ENCODE measurements around the gene IPO11.

IPO11 gene

GRCh38 chr5:62412549-62413329, at the start of gene IPO11:
IPO11 (plus strand) TSS chr5:62412763; CDS start chr5:62437280, 24,517 bp downstream.
- DNase-seq (ENCODE audit: low spot score), result peak; percentile 97

- no peak for DNase-seq (ENCODE audit: low spot score)
Observed at GRCh38 chr5:62369039-62369438, 43.5 kb upstream of the IPO11 start.

- no peak for DNase-seq (ENCODE audit: low spot score)
Observed at GRCh38 chr5:62371409-62371808, 41.2 kb upstream of the IPO11 start.

- no peak for DNase-seq (ENCODE audit: low spot score)
Observed at GRCh38 chr5:62372600-62372999, 40.0 kb upstream of the IPO11 start.

- no peak for DNase-seq (ENCODE audit: low spot score)
Observed at GRCh38 chr5:62373382-62373781, 39.2 kb upstream of the IPO11 start.

GRCh38 chr5:62374090-62374489, 38.5 kb upstream of the IPO11 start:
- no peak for DNase-seq (ENCODE audit: low spot score)

GRCh38 chr5:62375627-62376026, 36.9 kb upstream of the IPO11 start:
- no peak for DNase-seq (ENCODE audit: low spot score)

GRCh38 chr5:62376064-62376463, 36.5 kb upstream of the IPO11 start:
- no peak for DNase-seq (ENCODE audit: low spot score)

- DNase-seq (ENCODE audit: low spot score), result no peak
Observed at GRCh38 chr5:62385131-62385530, 27.4 kb upstream of the IPO11 start.

GRCh38 chr5:62385816-62386400, 26.7 kb upstream of the IPO11 start:
- DNase-seq (ENCODE audit: low spot score), result no peak

- DNase-seq (ENCODE audit: low spot score), result no peak
Observed at GRCh38 chr5:62386824-62387223, 25.7 kb upstream of the IPO11 start.

GRCh38 chr5:62395210-62395950, 17.2 kb upstream of the IPO11 start:
- no peak for DNase-seq (ENCODE audit: low spot score)

GRCh38 chr5:62403411-62404250, 8.9 kb upstream of the IPO11 start, which contains the start of gene DIMT1:
DIMT1 (minus strand) TSS chr5:62403905; CDS start chr5:62403772, 133 bp downstream.
- DNase-seq (ENCODE audit: low spot score), result peak; percentile 95

- DNase-seq (ENCODE audit: low spot score), result no peak
Observed at GRCh38 chr5:62413711-62414110, 1.1 kb downstream of the IPO11 start.

- no peak for DNase-seq (ENCODE audit: low spot score)
Observed at GRCh38 chr5:62418462-62419076, 6.0 kb downstream of the IPO11 start.

GRCh38 chr5:62419609-62420008, 7.0 kb downstream of the IPO11 start:
- DNase-seq (ENCODE audit: low spot score), result no peak

GRCh38 chr5:62421414-62421813, 8.9 kb downstream of the IPO11 start:
- no peak for DNase-seq (ENCODE audit: low spot score)

- DNase-seq (ENCODE audit: low spot score), result no peak
Observed at GRCh38 chr5:62424763-62425162, 12.2 kb downstream of the IPO11 start.

- DNase-seq (ENCODE audit: low spot score), result peak; percentile 8
Observed at GRCh38 chr5:62431735-62432620, 19.4 kb downstream of the IPO11 start.

GRCh38 chr5:62432621-62433064, 20.1 kb downstream of the IPO11 start:
- no peak for DNase-seq (ENCODE audit: low spot score)
